HG03045 (cell line): ENCODE results near the gene ANP32B.
A peak's percentile ranks its signal among the peaks of the same experiment; 100 is the strongest.
"Not testable (repeated sequence)": the region's sequence is repeated elsewhere in the genome, so short reads cannot be mapped to it uniquely, and the experiment has no call there.

Experiments used
- ATAC-seq: cut with Tn5 transposase; IDR thresholded peaks from one replicate; pipeline ENCODE4 v1.9.1; 2021; ENCODE audit warnings: mild to moderate bottlenecking, moderate library complexity; ENCODE audit not compliant: unreplicated experiment

Gene ANP32B

DNA sequence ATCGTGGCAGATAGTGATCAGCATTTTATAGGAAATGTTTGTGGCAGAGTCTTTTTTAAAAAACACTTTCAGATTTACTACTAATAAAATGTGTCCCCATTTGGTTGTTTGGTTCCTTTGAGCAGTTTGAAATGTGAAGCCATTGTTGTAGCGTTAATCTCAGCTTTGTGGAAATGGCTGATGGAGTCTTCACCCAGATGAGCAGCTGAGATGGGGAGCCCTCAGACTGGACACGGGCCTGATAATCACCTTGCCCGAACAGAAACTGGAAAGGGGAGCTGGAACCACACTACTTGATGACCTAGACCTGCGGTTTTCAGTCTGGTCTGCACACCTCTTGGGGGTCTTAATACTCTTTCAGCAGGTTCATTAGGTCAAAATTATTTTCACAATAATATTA is 20.6 kb upstream of the ANP32B start:
- ATAC-seq: no peak

DNA sequence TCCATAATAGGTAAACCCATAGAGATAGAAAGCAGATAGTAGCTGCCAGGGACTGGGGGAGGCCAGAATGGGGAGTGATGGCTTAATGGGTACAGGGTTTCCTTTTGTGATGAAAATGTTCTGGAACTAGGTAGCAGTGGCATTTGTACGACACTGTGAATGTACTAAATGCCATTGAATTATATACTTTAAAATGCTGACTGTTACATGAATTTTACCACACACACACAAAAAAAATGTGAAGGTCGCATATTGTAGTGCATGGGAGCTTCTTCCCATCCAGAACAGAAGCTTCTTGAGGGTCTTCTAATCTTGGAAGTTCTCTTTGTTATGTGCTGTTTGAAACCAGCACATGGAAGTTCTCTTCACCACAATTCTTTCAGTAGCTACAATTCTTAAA is 19.9 kb upstream of the ANP32B start:
- ATAC-seq: no peak

DNA sequence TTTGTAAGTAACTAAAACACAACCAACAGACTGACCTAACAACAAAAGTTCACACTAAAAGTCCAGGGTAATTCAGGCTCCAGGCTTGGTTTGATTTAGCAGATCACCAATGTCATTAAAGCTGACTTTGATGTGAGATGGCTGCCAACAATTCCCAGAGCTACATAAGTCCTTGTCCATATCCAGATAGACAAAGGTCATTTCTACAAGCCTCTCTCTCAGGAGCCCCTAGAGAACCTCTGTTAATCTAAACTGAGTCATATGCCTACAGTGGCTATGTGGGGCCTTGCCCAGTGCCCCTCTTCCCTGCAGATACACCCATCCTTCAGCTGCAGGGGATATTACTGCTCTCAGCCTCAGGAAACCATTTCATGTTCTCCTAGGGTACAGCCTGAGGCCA is 18.2 kb upstream of the ANP32B start:
- no peak for ATAC-seq

DNA sequence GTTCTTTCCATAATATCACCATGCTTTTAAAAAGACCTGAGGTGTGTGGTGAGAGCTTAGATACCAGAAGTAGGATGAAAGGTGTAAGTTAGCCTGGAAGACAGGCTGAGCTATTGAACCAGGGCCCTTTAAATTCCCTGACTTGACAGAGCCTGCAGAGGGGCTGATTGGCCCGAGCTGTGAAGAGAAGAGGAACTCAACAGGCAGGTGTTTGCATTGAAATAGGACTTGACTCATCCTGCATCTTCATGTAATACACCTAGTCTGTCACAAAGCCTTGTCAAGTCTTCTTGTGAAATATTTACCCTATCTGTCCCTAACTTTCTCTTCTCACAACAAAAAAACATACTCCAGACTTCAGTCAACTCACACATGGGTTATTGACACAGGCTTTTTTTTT is 16.6 kb upstream of the ANP32B start:
- ATAC-seq: no peak

DNA sequence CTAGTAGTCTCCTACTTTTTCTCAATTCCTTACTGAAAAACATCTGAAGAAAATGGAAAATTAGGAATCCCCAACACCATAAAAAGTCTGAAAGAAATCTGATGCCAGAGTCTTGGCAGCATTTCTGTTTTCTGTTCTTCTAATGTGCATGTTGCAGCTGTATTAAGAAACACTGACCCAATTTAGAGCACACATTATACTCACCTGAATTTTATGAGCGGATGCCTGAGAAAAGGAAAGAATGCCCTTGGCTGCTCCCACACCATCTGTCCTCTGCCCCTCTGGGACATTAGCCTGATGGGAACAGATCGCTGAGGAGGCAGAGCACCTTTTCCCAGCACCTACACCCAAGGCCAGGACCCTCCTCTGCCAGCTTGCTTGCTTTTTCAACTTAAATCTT is 14.1 kb upstream of the ANP32B start:
- ATAC-seq: no peak

DNA sequence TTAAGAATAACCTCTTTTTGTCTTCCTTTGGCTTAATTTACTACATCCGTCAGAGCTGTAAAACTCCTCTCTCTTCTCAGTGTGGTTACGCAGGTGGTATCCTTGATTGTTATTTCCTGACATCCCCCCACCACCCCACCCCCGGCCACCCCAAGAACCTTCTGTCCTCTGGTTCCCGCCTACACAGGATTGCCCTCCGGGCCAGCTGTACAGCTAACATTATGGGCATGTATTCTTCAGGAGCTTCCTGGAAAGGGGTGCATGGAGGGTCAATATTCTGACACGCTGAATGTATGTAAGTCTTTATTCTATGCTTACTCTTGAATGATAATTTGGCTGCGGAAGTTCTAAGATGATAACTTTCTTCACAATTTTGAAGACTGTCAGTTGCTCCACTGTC is 13.0 kb upstream of the ANP32B start:
- no peak for ATAC-seq

DNA sequence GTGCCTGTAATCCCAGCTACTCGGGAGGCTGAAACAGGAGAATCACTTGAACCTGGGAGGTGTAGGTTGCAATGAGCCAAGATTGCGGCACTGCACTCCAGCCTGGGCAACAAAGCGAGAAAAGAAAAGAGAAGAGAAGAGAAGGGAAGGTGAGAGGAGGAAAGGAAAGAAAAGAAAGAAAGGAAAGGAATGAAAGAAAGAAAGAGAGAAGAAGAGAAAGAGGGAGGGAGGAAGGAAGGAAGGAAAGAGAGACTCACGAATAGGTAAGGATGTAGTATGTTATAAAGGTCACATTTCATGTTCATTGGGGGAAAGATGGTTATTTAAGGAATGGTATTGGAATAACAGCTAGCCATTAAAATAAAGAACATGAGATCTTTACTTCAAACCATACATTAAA is 10.4 kb upstream of the ANP32B start:
- no peak for ATAC-seq

DNA sequence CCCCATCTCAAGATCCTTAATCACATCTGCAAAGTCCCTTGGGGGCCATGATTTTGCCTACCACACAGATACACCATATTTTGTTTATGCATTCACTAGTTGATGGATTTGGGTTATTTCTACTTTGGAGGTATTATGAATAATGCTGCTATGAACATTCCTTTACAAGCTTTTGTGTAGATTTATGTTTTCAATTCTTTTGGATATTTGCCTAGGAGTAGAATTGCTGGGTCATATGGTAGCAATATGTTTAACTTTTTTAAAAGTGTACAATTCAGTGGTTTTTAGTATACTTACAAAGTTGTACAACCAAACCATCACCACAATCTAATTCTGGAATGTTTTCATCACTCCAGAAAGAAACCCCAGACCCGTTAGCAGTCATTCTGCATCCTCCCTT is 7.8 kb upstream of the ANP32B start:
- ATAC-seq: no peak

DNA sequence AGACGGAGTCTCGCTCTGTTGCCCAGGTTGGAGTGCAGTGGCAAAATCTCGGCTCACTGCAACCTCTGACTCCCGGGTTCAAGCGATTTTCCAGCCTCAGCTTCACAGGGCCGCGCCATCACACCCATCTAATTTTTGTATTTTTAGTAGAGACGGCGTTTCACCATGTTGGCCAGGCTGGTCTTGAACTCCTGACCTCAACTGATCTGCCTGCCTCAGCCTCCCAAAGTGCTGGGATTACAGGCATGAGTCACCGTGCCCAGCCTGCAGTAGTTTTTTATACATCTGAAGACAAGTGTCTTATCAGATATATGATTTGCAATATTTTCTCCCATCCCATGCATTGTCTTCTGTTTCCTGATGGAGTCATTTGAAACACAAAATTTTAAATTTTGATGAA is 6.5 kb upstream of the ANP32B start:
- not testable (repeated sequence) for ATAC-seq

DNA sequence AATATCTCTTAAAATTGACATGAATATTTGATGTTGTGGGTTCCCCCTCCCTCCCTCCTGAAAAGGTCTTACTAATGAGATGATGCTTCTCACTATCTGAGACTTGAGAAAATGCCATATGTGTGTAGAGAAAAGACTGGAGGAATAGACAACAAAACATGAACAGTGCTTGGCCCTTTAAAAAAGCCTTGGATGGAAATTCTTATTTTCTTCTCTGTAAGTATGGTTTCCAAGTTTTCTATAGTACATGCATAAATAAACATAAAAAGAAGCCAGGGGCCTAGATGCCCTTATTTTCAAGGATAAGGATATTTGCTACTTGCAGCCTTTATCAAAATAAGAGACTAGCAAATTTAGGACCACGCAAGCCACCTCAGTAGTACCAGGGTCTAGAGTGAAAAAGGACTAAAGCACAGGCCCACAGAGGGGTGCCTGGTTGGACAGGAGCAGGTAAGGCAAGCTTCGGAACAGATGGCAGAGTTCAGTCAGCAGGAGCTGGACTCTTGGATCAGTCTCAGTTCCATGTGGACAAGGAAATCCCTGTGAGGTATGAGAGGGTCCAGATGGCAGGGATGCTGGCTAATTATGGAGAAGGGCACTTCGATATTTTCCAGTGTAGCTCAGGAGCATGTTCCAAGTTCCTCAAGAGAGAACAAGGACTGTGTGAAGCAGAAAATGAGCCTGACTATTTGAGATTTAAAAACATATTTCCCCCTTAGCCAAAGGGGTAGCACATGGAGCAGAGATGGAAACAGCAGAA is 4.6 kb upstream of the ANP32B start:
- no peak for ATAC-seq

DNA sequence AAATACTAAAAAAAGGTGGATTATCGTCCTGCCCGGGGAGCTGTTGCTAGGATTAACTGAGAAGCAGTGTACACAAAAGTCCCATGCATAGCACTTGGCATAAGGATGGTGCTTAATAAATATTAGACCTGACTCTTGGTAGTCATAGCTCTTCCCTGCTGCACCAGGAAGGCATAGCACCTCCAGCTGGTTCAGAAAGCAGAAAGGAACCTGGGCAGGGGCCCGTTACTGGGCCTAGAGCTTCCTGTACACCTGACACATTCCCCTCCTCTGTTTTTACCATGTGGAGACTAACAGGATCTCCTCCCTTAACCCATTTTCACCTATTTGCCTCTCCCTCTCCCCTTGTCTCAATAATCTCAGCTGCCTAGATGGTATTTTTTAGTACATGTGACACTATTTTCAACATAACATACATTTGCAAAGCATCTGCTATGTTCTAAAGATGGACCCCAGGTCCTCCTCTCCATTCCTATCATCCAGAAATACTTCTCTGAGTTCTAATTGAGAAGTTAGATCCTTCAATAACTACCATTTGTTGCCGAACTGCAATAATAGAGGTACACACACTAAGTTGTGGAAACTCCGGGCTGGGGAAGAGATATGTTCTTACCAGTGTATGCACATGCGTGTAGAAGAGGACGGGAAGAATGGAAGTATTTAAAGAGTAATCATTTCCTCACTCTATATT is 3.2 kb upstream of the ANP32B start:
- no peak for ATAC-seq

DNA sequence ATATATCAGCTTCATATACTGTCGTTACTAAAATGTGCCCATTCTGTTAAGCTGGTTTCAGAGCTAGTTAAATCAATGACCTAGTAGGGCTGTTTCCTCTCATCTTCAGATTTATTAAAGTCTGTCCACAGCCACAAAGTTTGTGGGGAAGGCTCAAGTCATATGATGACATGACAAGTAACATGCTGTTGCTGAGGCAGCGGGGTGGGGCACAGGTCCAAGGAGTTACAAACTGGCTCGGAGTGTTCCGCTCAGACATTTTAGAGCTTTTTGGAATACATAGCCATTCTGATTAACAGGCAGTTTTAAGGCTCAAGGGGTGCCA is 2.7 kb upstream of the ANP32B start:
- no peak for ATAC-seq

DNA sequence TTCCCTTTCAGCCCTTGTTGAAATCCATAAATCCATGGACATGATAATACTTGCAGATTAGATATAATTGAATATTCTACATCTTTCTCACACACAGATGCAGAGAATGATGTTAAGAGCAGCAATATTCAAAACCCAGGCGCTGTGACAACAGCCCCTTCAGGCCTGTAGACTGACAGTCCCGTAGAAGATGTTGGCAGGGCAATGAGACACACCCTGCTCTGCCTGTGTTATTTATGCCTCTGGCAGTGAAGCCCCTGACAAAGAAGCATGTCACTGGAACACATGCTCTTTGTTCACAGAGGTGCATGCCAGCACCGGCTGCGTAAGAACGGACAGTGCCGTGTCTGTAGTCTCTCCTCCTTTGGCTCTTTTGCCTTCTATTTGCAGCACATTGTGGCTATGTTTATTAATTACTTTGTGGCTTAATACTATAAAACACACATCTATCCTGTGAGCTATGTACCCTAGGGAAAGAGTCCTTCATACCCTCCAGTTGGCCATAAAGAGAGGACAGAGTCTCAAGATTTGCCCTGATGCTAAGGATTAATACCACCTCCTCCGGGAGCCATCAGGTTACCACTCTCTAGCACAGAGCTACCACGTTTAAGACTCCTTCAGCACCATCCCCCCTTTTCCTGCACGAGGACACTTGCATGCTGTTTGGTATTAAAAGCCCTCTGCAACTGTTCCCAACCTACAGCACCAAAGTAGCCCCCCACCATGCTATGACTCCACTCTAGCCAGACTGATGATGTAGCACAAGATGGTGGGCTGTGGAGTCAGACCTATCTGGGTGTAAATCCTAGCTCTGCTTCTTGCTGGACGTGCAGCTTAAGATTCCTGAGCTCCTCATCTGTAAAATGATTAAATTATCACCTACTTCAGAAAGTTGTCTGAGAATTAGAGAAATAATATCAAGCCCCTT is 2.0 kb upstream of the ANP32B start:
- no peak for ATAC-seq

DNA sequence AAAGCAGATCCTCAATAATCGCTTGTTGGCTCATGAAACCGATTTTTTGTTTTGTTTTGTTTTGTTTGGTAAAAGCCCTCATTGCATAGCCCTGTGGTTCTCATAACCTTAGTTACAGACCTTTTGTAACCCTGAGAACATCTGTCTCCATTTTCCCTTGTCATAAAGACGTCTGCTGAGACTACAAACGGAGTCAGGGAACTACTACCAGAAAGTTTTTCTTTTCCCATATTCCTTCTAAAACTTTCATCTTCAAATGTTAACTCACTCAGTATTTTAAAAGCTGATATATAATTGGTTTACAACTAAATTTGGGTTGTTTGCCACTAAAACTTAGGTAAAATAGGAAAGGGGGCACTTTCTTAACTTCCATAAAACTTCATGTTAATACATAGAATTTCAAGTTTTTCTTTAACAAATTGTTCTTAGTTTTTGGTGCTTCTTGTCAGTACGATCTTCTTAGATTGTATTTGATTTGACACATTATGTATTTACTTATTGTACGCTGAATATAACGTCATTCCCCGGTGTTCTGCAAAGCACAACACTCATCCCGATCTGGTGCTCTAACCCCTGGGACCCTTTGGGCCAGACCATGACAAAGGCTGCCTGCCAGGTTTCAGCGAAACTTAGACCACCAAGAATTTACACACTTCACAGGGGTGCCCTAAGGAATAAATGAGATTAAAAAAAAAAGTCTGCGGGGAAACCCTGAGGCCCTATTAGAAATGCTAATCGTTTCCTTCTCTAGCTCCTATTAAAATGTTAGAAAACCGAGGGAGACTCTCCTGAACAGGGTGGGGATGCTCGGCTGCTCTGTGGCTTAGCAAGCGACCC is 1.1 kb upstream of the ANP32B start:
- no peak for ATAC-seq

DNA sequence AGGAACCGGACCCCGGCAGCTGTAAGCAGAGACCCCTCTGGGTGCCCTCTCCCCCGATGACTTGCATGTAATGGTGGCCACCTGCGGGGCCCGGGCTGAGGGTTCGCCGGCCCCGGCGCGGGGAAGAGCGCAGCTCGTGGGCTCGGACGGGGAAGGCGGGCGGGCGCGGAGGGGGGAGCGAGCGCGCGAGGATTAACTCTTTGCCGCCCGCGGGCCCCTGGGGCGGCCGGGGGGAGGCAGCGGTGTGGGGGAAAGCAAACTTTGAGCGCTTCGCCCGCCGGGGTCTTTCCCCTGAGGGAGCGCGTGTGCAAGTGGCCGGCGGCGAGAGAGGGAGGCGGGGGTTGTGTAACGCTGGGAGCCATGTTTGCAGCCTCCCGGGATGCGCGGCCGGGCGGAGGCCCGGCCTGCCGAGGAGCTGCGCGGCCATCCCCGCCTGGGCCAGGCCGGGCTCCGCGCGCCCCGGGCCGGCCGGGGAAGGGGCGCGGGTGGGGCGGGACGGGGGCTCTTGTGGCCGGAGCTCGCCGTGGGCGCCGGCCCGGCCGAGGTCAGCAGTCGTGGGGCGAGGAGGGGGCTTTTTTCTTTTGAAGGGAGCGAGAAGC is 547 bp downstream of the ANP32B start:
- peak; percentile 23 for ATAC-seq

DNA sequence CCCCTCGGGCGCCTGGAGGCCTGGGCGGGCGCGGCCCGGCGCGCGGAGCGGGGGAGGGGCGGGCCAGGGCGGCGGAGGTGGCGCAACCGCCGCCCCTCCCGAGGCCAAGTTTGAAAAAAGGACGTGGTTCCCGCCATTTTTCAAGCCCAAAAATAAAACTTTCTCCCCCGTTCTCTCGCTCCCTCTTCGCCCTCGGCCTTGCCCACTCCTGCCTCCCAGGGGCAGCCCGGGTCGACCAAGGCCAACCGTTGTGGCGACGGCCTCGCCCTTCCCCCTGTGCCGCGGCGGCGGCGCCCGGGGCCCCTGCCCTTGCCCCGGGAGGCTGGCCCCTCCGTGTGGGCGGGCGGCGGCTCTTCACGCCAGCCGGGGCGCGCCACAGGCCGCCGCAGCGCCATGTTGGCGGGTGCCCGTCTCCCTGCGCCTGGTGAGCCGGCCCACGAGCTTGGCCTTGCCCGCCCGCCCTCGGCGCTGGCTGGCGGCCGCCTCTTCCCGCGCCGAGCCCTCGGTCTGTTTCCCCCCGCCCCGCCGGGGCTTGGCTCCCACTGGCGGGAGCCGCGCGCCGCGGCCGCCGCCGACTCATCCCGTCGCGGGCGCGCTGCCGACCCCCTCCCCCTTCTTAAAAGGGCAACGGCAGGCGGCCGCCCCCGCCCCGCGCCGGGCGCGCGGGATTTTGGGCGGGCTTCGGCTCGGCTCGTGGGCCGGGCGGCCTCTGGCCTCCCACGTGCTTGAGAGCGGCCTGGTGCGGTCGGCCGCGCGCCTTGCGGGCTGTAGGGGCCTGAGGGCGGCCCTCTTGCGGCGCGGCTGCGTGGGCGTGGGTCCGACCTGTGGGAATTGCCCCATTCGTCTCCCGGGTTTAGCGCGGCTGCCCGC is 1.3 kb downstream of the ANP32B start:
- peak; percentile 31 for ATAC-seq

DNA sequence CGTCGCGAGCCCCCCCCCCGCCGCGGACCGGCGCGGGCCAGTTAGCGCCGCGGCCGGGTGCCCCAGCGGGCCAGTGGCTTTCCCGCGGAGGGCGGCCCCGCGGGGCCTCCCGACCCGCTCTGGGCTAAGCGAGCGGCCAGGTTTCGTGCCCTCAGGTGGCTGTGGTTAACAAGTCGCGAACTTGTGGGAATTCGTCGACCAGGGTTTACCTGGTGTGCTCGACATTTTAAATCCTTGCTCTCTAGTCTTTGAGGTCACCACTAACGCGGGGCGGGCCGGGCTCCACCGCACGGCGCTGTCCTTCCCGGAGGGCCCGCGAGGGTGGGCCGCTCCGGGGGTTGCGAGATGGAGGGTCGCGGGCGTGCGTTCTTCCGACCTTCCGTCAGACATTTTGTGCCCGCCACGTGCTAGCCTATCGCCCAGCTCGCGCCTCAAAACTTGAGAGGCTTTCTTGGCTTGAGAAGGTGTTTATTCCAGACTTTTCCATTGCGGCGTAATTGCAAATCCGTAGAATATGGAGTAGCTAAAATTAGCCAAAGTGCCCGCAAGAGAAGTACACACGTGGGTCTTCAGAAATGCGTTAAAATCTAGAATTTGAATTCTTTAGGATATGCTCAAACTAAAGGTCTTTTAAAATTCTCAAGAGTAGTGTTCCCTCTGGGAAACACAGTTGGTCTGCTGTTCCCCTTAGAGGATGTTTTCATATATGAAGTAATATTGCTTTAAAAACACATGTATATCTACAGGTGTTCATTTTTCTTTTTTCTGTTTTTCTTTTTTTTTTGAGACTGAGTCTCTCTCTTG is 2.1 kb downstream of the ANP32B start:
- peak; percentile 15 for ATAC-seq

DNA sequence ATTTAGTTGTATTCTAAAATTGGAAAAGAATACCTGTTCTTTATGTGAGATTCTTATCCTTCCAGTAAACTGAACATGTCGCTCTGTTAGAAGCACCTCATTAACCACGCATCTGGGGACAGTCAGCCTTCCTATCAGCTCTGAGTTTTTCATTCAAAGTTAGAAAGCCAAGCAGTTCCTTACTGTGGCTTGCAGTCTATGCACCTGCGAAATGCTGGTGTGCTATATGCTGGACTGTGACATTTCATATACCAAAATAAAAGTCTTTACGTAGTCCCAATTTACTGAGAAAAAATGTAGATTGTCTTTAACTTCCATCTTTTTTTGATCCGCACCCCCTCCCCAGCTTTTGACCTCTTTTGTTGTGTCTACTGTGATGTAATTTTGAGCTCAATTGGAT is 4.3 kb downstream of the ANP32B start:
- ATAC-seq: no peak

DNA sequence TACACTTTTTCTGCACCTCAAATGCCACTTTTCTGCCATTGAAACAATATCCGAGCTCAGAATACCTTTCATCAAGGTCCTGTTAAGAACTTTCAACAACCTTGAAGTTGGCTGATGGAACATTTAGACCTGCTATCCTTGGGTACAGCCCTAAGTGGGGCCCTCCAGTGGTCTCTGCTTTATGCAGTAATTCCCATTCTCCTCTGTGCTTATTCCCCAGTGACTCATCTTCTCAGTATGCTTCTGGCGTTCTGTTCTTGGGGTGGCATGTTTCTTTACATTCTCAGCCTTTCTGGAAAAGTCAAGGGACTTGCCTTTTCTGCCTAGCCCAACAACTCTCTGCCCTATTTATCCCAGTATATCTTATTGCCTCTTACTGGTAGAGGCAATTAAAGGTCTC is 7.1 kb downstream of the ANP32B start:
- ATAC-seq: no peak
